Measurements from ENCODE around the gene SLC6A19. TPM values are rescaled to one million over a fixed set of nuclear protein-coding genes. Genes with fewer than 3 reads are reported as not detected.

SLC6A19 gene
- total and polyA plus RNA-seq, 2 experiments from 2014 or later = 0.09 to 0.32 TPM

GRCh38 chr5:1229822-1230221 is 28.4 kb downstream of the SLC6A19 start:
- Histone ChIP-seq H3K27ac (no peak overlapping the region), H3K9me3 (ENCODE audit: low read depth) (no peaks in the 10 kb centered on the region), H3K27me3 (no peaks in the 10 kb centered on the region), H3K4me1 (ENCODE audit: low read depth) (no peaks in the 10 kb centered on the region), H3K36me3 (no peaks in the 10 kb centered on the region), H3K4me3 (no peak overlapping the region)
- TF ChIP-seq, protein P1, sequence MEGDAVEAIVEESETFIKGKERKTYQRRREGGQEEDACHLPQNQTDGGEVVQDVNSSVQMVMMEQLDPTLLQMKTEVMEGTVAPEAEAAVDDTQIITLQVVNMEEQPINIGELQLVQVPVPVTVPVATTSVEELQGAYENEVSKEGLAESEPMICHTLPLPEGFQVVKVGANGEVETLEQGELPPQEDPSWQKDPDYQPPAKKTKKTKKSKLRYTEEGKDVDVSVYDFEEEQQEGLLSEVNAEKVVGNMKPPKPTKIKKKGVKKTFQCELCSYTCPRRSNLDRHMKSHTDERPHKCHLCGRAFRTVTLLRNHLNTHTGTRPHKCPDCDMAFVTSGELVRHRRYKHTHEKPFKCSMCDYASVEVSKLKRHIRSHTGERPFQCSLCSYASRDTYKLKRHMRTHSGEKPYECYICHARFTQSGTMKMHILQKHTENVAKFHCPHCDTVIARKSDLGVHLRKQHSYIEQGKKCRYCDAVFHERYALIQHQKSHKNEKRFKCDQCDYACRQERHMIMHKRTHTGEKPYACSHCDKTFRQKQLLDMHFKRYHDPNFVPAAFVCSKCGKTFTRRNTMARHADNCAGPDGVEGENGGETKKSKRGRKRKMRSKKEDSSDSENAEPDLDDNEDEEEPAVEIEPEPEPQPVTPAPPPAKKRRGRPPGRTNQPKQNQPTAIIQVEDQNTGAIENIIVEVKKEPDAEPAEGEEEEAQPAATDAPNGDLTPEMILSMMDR (IDR thresholded peaks at IDR 0.05; ENCODE audit: low read depth, low read length) = no peak
- DNase-seq (ENCODE audit: low read depth in 1 of 2, low spot score in 1 of 2) = no peak

DNA sequence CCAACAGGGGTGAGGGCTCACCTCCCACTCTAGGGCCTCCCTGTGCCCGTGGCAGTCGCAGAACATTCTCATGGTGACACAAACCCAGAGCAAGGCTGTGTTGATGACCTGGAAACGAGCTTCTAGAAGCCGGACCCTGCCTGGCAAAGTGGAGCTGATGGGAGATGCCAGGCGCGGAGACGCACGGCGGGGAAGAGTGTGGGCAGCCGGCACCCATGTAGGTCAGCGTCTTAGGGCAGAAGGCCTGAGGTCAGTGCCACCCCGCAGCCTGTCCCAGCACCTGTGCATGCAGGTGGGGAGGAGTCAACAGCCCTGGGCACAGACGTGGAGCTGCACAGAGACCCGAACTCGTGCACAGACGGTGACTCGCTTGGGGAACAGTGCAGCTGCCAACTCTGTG is 29.2 kb downstream of the SLC6A19 start:
- H3K9me3 ChIP-seq (ENCODE audit: low read depth) = no peaks in the 10 kb centered on the region
- H3K36me3 ChIP-seq = no peaks in the 10 kb centered on the region
- TF ChIP-seq, protein P1 (IDR thresholded peaks at IDR 0.05; ENCODE audit: low read depth, low read length) = no peak
- H3K4me1 ChIP-seq (ENCODE audit: low read depth) = no peaks in the 10 kb centered on the region
- H3K27ac ChIP-seq = no peak overlapping the region
- no peak for DNase-seq (ENCODE audit: low read depth in 1 of 2, low spot score in 1 of 2)
- H3K4me3 ChIP-seq = no peak overlapping the region
- H3K27me3 ChIP-seq = no peaks in the 10 kb centered on the region

GRCh38 chr5:1231354-1231905 is 30.0 kb downstream of the SLC6A19 start:
- no peak for DNase-seq (ENCODE audit: low read depth in 1 of 2, low spot score in 1 of 2)

GRCh38 chr5:1232780-1233179 is 31.4 kb downstream of the SLC6A19 start:
- H3K4me3 ChIP-seq = no peak overlapping the region
- no peaks in the 10 kb centered on the region for H3K4me1 ChIP-seq (ENCODE audit: low read depth)
- no peaks in the 10 kb centered on the region for H3K27me3 ChIP-seq
- no peaks in the 10 kb centered on the region for H3K9me3 ChIP-seq (ENCODE audit: low read depth)
- no peak for DNase-seq (ENCODE audit: low read depth in 1 of 2, low spot score in 1 of 2)
- no peak overlapping the region for H3K27ac ChIP-seq
- TF ChIP-seq, protein P1 (IDR thresholded peaks at IDR 0.05; ENCODE audit: low read depth, low read length) = no peak
- H3K36me3 ChIP-seq = no peaks in the 10 kb centered on the region

More at GRCh38 chr5:1231354-1231905, 30.0 kb downstream of the SLC6A19 start:
- Histone ChIP-seq H3K4me3 (no peak overlapping the region), H3K36me3 (no peaks in the 10 kb centered on the region), H3K27ac (no peak overlapping the region), H3K27me3 (no peaks in the 10 kb centered on the region), H3K4me1 (ENCODE audit: low read depth) (no peaks in the 10 kb centered on the region), H3K9me3 (ENCODE audit: low read depth) (no peaks in the 10 kb centered on the region)
- TF ChIP-seq, protein P1 (IDR thresholded peaks at IDR 0.05; ENCODE audit: low read depth, low read length) = no peak

- TF ChIP-seq, protein P1 (IDR thresholded peaks at IDR 0.05; ENCODE audit: low read depth, low read length) = no peak
- Histone ChIP-seq H3K27ac (no peak overlapping the region), H3K9me3 (ENCODE audit: low read depth) (no peaks in the 10 kb centered on the region), H3K4me1 (ENCODE audit: low read depth) (no peaks in the 10 kb centered on the region), H3K4me3 (no peak overlapping the region), H3K36me3 (no peaks in the 10 kb centered on the region), H3K27me3 (no peaks in the 10 kb centered on the region)
- no peak for DNase-seq (ENCODE audit: low read depth in 1 of 2, low spot score in 1 of 2)
Observed at GRCh38 chr5:1235379-1235778, 34.0 kb downstream of the SLC6A19 start.

Measured in cardiac muscle cell (in vitro differentiated cells and primary cell).